ENCODE results near the gene ZNF616. TPM values are rescaled to one million over a fixed set of nuclear protein-coding genes. Genes with fewer than 3 reads are reported as not detected.

ZNF616 gene
- total and polyA plus RNA-seq, 2 donors (not counting 1 experiment from before 2014, with no cell fraction given): 6.8 to 12.4 TPM

GRCh38 chr19:52065399-52065798, 74.3 kb downstream of the ZNF616 start:
- Histone ChIP-seq H3K4me2 (ENCODE audit: extremely low read depth, insufficient read depth, low read length) (no peak overlapping the region), H2AFZ (ENCODE audit: low read length) (no peak overlapping the region), H3K4me3 (replicated peaks in 1 of 4; ENCODE audit: control extremely low read depth in 1 of 4, insufficient read depth in 1 of 4, low read depth in 3 of 4, low read length in 4 of 4) (no peak overlapping the region), H3K79me2 (ENCODE audit: control insufficient read depth, insufficient read depth, low read length) (no peaks in the 10 kb centered on the region), H3K36me3 (ENCODE audit: control insufficient read depth, insufficient read depth, low read length) (peaks cover 6% of the 10 kb centered on the region), H3K27me3 (ENCODE audit: control insufficient read depth, insufficient read depth, low read length) (no peaks in the 10 kb centered on the region), H3K27ac (ENCODE audit: insufficient read depth, low read length) (no peak overlapping the region), H4K20me1 (ENCODE audit: control insufficient read depth, extremely low read depth, insufficient read depth, low read length) (no peaks in the 10 kb centered on the region), H3K4me1 (ENCODE audit: control insufficient read depth, extremely low read depth, insufficient read depth, low read length) (no peaks in the 10 kb centered on the region), H3K9ac (ENCODE audit: insufficient read depth, low read length) (no peak overlapping the region), H3K9me3 (ENCODE audit: control insufficient read depth, insufficient read depth, low read depth, low read length) (peaks cover 9% of the 10 kb centered on the region)
- DNase-seq (ENCODE audit: low read depth in 2 of 2): no peak
- TF ChIP-seq EZH2 (IDR thresholded peaks at IDR 0.05; ENCODE audit: low read length, missing control alignments) (no peak), CTCF (conservative IDR thresholded peaks at IDR 0.05 in 1 of 2, IDR thresholded peaks at IDR 0.05 in 1 of 2; ENCODE audit: low read depth in 1 of 2, low read length in 2 of 2) (no peak)

Other genes with a start within 250 kb of the ZNF616 start
- gene ZNF649, start 234.9 kb downstream of the ZNF616 start, total RNA-seq: 6.2 and 6.9 TPM in 2 replicates
- 4.6 and 5.6 TPM in 2 replicates for gene ZNF649, start 234.9 kb downstream of the ZNF616 start, polyA plus RNA-seq
- 10.8 and 11.2 TPM in 2 replicates for gene ZNF613, start 212.5 kb downstream of the ZNF616 start, total RNA-seq
- 3.8 and 4.6 TPM in 2 replicates for gene ZNF613, start 212.5 kb downstream of the ZNF616 start, polyA plus RNA-seq
- gene ZNF350, start 153.1 kb downstream of the ZNF616 start, total RNA-seq: 11.3 and 16.5 TPM in 2 replicates
- 6.0 and 7.7 TPM in 2 replicates for gene ZNF350, start 153.1 kb downstream of the ZNF616 start, polyA plus RNA-seq
- 14.7 and 15.7 TPM in 2 replicates for gene ZNF615, start 131.7 kb downstream of the ZNF616 start, total RNA-seq
- 6.2 and 7.8 TPM in 2 replicates for gene ZNF615, start 131.7 kb downstream of the ZNF616 start, polyA plus RNA-seq
- 9.2 and 10.0 TPM in 2 replicates for gene ZNF614, start 111.6 kb downstream of the ZNF616 start, total RNA-seq
- gene ZNF614, start 111.6 kb downstream of the ZNF616 start, polyA plus RNA-seq: 6.7 and 7.2 TPM in 2 replicates
- gene ZNF432, start 91.1 kb downstream of the ZNF616 start, total RNA-seq: 6.4 and 10.2 TPM in 2 replicates
- gene ZNF432, start 91.1 kb downstream of the ZNF616 start, polyA plus RNA-seq: 2.5 and 5.7 TPM in 2 replicates
- gene ZNF841, start 44.2 kb downstream of the ZNF616 start, total RNA-seq: 19.8 and 27.4 TPM in 2 replicates
- gene ZNF841, start 44.2 kb downstream of the ZNF616 start, polyA plus RNA-seq: 6.3 and 9.8 TPM in 2 replicates
- 10.0 and 13.2 TPM in 2 replicates for gene ZNF836, start 31.7 kb upstream of the ZNF616 start, total RNA-seq
- 3.1 and 5.9 TPM in 2 replicates for gene ZNF836, start 31.7 kb upstream of the ZNF616 start, polyA plus RNA-seq
- gene PPP2R1A, start 50.1 kb upstream of the ZNF616 start, total RNA-seq: 86.8 and 115 TPM in 2 replicates
- gene PPP2R1A, start 50.1 kb upstream of the ZNF616 start, polyA plus RNA-seq: 171 and 210 TPM in 2 replicates
- gene ZNF766, start 129.6 kb upstream of the ZNF616 start, total RNA-seq: 11.6 and 13.7 TPM in 2 replicates
- gene ZNF766, start 129.6 kb upstream of the ZNF616 start, polyA plus RNA-seq: 8.7 and 13.4 TPM in 2 replicates
- 4.9 and 5.9 TPM in 2 replicates for gene ZNF480, start 157.2 kb upstream of the ZNF616 start, total RNA-seq
- gene ZNF480, start 157.2 kb upstream of the ZNF616 start, polyA plus RNA-seq: 7.6 and 7.7 TPM in 2 replicates
- gene ZNF610, start 196.3 kb upstream of the ZNF616 start, total RNA-seq: 3.3 and 5.3 TPM in 2 replicates
- 1.8 and 3.0 TPM in 2 replicates for gene ZNF610, start 196.3 kb upstream of the ZNF616 start, polyA plus RNA-seq
- gene ZNF880, start 230.0 kb upstream of the ZNF616 start, total RNA-seq: 24.8 and 25.9 TPM in 2 replicates
- 21.8 and 36.5 TPM in 2 replicates for gene ZNF880, start 230.0 kb upstream of the ZNF616 start, polyA plus RNA-seq

Data from fibroblast of lung (primary cell).